OCI-M2 (cell line): Measurements from ENCODE around the gene NOL6.
"Not testable (repeated sequence)": the region's sequence is repeated elsewhere in the genome, so short reads cannot be mapped to it uniquely, and the experiment has no call there.

Experiments used
- DNase-seq: peaks from one replicate; lab custom pipeline; 2025; ENCODE audit not compliant: unreplicated experiment; lab: John Stamatoyannopoulos, UW

NOL6 gene, protein sequence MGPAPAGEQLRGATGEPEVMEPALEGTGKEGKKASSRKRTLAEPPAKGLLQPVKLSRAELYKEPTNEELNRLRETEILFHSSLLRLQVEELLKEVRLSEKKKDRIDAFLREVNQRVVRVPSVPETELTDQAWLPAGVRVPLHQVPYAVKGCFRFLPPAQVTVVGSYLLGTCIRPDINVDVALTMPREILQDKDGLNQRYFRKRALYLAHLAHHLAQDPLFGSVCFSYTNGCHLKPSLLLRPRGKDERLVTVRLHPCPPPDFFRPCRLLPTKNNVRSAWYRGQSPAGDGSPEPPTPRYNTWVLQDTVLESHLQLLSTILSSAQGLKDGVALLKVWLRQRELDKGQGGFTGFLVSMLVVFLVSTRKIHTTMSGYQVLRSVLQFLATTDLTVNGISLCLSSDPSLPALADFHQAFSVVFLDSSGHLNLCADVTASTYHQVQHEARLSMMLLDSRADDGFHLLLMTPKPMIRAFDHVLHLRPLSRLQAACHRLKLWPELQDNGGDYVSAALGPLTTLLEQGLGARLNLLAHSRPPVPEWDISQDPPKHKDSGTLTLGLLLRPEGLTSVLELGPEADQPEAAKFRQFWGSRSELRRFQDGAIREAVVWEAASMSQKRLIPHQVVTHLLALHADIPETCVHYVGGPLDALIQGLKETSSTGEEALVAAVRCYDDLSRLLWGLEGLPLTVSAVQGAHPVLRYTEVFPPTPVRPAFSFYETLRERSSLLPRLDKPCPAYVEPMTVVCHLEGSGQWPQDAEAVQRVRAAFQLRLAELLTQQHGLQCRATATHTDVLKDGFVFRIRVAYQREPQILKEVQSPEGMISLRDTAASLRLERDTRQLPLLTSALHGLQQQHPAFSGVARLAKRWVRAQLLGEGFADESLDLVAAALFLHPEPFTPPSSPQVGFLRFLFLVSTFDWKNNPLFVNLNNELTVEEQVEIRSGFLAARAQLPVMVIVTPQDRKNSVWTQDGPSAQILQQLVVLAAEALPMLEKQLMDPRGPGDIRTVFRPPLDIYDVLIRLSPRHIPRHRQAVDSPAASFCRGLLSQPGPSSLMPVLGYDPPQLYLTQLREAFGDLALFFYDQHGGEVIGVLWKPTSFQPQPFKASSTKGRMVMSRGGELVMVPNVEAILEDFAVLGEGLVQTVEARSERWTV

DNA sequence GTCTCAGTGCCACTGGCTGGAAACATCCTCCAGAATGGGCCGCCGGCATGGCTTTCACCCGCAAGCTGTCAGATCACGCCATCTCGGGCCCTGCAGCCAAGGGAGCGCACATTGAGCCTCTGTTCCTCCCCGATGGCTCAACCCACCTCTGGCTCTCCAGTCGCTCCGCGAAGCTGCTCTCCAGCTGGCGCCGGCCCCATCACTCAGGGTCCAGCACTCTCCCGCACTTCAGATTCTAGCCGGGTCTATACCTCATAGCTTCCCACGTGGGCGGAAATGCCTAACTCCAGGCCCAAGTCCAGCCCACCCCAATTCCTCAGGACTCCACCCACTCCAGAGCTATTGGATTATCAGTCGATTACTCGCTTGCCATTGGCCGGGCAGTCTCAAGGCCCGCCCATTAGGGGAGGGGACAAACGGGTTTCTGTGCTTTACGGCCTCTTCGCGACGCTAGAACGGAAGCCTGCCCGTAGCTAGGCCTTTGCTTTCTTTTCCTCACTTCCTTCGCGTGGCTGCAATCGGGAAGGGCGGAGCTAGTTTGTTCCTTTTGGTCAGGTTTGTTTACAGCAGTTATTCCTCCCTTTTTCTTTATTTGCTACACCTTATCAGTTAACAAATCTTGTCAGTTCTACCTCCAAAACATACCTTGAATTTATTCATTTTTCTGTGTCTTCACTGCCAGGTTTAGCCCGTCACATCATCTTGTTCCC, at the start of gene NOL6:
TSS of gene NOL6 (minus strand) at position 282 of the 710 bp plus-strand sequence. CDS start at position 200, 82 bp downstream.
- peak; percentile 89 for DNase-seq

DNA sequence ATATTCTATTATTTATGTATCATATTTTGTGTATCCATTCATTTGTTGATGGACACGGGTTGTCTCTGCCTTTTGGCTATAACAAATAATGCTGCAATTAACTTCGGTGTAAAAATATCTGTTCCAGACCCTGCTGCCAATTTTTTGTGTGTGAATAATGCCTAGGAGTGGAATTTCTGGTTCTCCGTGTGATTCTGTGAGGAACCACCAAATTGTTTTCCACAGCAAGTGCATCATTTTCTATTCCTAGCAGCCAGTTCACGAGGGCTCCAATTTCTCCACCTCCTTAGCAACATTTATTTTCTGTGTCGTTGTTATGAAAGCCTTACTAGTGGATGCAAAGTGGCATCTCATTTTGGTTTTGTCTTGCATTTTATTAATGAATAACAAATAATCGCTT, 48.1 kb upstream of the NOL6 start:
- not testable (repeated sequence) for DNase-seq

DNA sequence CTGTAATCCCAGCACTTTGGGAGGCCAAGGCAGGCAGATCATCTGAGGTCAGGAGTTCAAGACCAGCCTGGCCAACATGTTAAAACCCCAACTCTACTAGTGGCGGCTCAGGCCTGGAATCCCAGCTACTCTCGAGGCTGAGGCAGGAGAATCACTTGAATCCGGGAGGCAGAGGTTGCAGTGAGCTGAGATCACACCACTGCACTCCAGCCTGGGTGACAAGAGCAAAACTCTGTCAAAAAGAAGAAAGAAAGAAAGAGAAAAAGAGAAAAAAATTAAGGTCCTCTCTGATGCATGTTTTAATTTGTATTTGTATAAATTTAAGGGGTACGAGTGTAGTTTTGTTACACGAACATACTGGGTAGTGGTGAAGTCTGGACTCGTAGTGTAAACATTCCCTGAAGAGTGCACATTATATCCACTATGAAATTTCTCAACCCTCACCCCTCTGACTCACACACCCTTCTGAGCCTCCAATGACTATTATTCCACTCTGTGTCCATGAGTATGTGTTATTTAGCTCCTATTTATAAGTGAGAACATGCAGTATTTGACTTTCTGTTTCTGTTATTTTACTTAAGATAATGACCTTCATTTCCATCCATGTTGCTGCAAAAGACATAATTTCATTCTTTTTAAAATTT, 44.3 kb upstream of the NOL6 start:
- not testable (repeated sequence) for DNase-seq

DNA sequence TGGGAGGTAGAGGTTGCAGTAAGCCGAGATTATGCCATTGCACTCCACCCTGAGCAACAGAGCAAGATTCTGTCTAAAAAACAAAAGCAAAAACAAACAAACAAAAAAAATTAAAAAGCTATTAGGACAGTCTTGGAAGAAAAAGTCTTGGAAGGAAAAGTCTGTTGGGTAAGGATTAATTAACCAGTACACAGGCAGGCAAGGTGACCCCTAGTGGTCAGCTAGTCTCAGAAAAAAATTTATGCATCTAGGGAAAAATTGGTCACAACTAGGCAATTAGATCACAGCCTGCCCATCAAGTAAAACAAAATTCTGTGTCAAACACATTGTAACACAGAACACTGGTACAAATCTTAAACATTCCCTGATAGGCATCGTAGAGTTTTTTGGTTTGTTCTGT, 43.6 kb upstream of the NOL6 start:
- DNase-seq: no peak

DNA sequence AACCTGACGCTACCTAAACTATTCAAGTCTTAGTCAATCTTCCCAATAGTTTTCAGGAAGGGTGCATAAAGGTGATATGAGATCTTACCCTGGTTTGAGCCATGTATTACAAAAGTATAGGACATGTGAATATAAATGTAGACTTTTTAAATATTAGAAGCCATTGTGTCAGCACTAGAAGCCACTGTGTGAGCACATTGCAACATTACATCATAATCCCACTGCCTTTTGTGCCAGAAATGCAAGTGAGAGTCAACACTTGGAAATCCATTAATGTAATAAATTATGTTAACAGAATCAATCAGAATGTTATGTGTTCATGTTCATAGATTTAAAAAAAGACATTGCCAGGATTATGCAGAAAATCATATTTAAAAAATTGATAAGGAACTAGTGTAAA, 42.7 kb upstream of the NOL6 start:
- DNase-seq: not testable (repeated sequence)

DNA sequence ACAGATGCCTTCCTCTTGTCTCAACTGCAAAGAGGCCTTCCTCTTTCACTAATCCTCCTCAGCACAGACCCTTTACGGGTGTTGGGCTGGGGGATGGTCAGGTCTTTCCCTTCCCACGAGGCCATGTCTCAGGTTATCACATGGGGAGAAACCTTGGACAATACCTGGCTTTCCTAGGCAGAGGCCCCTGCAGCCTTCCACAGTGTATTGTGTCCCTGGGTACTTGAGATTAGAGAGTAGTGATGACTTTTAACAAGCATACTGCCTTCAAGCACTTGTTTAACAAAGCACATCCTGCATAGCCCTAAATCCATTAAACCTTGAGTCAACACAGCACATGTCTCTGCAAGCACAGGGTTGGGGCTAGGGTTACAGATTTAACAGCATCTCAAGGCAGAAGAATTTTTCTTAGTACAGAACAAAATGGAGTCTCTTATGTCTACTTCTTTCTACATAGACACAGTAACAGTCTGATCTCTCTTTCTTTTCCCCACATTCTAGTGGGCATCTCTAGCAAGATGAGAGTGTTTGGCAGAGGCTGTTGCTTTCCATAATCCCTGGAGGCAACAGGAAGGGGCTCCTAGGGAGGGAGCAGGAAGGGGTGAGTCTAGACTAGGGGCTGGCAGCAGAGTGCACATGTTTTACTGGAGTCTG, 41.7 kb upstream of the NOL6 start:
- not testable (repeated sequence) for DNase-seq

DNA sequence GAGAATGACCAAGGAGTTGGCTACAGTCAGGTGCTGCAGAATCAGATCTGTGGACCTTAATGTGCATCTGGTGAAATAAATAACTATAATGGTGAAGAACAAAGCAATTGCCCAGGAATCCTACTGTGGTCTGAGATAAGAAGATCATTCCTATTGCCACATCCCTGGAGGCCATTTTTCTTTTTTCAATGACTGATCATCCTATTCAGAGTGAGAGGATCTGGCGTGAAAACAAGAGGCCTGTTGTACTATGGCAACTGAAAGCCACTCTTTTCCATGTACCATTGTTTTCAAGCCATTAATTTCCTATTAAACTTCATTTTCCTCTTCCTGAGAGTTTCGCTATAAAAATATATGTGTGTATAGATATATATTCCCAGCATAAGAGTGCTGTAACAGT, 38.8 kb upstream of the NOL6 start:
- DNase-seq: not testable (repeated sequence)

DNA sequence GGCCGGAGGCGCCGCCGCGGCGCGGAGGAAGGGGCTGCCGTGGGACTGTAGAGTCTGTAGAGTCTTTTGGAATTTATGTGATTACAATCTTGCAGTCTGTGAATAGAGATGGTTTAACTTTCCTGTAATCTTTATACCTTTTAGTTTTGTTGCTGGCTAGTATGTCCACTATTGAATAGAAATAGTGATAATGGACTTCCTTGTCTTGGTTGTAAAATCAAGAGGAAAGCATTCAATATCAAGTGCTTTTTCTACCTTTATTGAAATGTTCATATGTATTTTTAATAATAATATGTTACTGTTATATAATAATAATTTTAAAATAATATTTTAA, 37.4 kb upstream of the NOL6 start:
- DNase-seq: not testable (repeated sequence)

DNA sequence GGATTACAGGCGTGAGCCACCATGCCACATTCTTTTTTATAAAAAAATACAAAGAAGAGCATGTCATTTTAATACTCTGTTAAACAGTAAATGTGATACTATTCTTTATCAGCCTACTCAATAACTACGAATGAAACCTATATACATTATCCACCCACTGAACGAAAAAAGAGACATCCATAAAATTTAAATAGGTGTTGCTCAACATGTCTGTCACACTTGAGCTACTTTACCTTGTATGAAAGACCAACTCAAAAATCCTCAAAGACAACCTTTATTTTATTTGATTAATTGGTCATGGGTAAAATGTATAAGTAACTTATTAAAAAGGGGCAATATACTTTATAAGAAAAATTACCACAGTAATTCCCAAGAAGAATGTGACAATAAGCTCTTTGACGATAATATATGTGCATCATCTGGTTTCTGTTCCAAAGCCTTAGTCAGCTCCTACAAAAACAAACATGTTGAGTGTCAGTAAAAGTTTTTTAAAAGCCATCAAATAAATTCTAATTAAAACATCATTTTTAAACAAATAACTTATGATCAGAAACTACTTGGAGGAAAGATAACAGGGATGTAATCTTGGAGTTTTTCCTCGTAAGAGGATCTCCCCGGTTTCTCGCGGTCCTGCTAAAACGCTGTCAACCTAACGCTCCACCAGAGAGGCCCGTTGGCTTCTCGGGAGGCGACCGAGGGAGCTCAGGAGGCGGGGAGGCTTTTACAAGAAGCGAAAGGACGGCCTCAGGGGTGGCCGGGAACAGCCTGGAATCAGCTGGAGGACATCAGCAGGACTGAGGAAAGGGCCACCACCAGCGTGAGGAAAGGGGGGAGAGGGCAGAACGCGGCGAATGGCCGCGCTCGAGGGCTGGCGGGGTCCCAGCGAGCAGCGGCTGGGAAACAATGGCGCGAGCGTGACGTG, 36.8 kb upstream of the NOL6 start:
- DNase-seq: no peak

DNA sequence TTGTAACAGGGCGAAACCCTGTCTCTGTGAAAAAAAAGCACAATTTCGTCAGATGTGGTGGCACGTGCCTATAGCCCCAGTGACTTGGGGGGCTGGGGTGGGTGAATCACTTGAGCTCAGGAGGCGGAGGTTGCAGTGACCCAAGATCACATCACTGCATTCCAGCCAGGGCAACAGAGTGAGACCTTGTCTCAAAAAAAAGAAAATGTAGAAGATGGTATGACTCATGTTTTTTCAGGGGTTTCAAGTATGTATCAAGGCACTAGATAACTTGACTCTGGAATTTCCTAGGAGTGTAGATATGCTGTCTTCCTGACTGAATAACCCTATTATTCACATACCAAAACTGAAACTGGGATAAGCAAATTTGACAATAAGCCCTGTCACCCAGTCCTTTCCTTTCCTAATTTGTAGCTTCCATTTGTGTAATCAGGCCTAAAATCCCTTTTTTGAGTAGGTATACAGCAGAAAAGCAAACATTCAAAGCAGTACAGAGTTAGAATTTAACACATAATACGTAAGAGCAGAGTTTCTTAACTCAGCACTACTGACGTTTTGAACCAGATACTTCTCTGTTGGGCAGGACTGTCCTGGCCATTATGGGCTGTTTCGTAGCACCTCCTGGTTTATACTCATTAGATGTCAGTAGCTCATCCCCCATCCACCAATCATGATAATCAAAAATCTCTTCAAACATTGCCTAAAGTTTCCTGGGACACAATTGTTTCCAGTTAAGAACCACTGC, 33.1 kb upstream of the NOL6 start:
- DNase-seq: no peak

DNA sequence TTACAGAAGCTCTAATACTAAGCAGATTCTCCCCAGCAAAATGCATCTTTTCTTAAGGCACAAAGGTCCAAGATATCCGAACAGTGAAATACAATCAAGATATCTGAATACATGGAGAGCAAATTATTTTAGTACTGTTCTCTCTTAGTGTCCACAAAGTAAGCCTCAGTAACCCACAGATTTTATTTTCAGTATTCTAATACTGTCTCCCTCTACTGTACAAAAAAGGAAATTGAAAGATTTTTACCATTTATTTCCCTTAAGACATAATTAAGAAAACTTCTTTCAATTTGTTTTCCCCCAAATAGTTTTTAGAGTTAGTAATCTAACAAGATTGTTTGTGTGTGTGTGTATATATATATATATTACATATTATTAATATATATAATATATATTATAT, 24.7 kb upstream of the NOL6 start:
- no peak for DNase-seq

DNA sequence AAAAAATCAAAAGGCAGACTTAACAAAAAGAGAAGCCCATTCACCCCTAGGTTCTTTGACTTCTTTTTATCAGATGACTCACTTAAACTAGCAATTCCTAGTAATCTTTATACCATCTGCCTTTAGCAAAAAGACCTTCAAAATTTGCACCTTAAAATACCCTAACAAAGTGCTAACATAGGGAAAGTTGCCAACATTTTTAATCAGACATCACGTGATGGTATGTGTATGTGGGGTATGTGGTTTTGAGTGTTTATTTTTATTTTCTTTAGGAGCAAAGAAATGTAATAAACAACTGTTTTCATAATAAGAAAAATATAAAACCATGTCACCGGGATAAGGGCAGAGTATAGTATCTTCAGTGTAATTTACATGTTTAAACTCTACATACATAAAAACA, 20.1 kb upstream of the NOL6 start:
- not testable (repeated sequence) for DNase-seq

DNA sequence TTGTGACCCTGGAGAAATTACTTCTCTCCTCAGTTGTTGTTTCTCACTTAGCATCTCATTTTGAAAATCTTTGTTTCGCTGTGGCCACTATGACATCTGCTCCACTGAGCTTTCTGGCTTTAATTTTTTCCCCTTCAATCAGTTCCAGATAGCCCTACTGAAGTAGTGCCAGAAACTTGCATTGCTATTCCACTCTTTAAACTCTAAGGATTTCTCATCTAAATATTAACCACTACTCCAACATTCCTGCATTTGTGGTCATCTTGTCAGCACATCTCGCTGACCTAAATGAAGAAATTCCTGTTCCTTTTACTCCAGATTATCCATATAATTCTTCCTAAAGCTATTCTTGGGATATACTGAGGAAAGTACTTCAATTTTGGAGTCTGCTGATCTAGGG, 15.3 kb upstream of the NOL6 start:
- no peak for DNase-seq

DNA sequence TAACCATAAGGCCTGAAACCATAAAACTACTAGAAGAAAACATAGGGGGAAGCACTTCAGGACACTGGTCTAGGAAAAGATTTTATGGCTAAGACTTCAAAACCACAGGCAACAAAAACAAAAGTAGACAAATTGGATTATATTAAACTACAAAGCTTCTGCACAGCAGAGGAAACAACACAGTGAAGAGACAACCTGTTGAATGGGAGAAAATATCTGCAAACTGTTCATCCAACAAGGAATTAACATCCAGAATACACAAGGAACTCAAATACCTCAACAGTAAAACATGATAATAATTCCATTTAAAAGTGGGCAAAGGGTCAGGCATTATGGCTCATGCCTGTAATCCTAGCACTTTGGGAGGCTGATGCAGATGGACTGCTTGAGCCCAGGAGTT, 11.6 kb upstream of the NOL6 start:
- DNase-seq: not testable (repeated sequence)

DNA sequence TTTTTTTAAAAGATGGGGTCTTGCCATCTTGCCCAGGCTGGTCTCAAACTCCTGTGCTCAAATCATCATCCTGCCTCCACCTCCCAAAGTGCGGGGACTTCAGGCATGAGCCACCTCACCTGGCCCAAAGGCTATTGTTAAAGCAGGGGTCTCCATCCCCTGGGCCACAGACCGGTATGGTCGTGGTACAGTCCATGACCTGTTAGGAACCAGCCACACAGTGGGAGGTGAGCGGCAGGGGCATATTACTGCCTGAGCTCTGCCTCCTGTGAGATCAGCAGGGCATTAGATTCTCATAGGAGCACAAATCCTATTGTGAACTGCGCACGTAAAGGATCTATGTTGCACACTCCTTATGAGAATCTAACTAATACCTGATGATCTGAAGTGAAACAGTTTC, 7.3 kb upstream of the NOL6 start:
- DNase-seq: no peak

DNA sequence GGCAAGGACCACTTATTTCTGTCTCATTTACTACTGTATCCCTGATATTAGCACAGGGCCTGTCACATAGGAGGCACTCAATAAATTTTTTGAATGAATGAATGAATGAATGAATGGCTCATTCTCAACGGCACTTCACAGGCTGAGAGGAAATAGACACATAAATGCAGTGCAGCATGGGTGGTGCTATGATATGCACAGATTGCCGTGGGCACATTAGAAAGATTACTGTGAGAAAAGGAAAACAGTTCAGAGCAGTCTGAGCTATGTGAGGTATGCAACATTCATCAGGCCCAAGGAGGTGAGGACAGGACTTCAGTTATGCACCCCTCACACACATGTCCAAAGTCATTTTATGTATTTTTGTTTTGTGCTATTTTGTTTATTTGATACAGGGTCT, 6.4 kb upstream of the NOL6 start:
- no peak for DNase-seq

DNA sequence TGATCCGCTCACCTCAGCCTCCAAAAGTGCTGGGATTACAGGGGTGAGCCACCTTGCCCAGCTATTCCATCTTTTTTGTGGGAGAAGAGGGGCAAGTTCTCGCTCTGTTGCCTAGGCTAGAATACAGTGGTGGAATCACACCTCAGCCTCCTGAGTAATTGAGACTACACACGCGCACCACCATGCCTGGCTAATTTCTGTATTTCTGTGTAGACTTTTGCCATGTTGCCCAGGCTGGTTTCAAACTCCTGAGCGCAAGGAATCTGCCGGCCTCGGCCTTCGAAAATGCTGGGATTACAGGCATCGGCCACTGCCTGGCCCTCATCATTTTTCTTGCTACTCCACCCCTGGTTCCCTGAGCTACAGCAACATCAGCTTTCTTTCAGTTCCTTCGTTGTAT, 2.8 kb upstream of the NOL6 start:
- DNase-seq: no peak

DNA sequence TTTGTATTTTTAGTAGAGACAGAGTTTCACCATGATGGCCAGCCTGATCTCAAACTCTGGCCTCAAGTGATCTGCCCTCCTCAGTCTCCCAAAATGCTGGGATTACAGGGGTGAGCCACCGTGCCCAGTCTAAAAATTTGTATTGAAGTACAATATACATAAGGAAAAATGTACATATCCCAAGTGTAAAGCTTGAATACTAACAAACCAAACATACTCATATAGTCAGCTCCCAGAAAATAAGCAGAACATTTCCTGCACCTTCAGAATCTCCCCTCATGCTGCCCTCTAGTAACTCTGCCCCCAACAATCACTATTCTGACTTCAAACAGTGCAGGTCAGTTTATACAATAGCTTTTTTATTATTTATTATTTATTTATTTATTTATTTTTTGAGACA, 1.6 kb upstream of the NOL6 start:
- no peak for DNase-seq
